Neural progenitor cell (in vitro differentiated cells): Measurements from ENCODE around the gene CFAP54. TPM values are rescaled to one million over a fixed set of nuclear protein-coding genes. Genes with fewer than 3 reads are reported as not detected.

Source experiments
- DNase-seq: peaks from one replicate; pipeline ENCODE4 v3.0.0-alpha.2; 2016; ENCODE audit warnings: low spot score
- H2AFZ ChIP-seq: fragments of 200-600 bp; sonication (generic); replicated peaks from 2 replicates; pipeline ENCODE4 v1.6.1; 2016; ENCODE audit warnings: antibody characterized with exemption
- H3F3A ChIP-seq: fragments of 200-600 bp; sonication (generic); 2 replicates; pipeline ENCODE4 v1.6.1; 2016; ENCODE audit warnings: antibody characterized with exemption, low read depth
- H3K27ac ChIP-seq: fragments of 200-600 bp; sonication (generic); 2 replicates; pipeline ENCODE4 v1.5.1; 2016; ENCODE audit warnings: mild to moderate bottlenecking
- H3K27me3 ChIP-seq: fragments of 200-600 bp; sonication (generic); 2 replicates; pipeline ENCODE4 v1.6.1; 2016; ENCODE audit warnings: mild to moderate bottlenecking, moderate library complexity
- H3K36me3 ChIP-seq: fragments of 200-600 bp; sonication (generic); 2 replicates; pipeline ENCODE4 v1.5.1; 2016
- H3K4me1 ChIP-seq: fragments of 200-600 bp; sonication (generic); 2 replicates; pipeline ENCODE4 v1.6.1; 2016; ENCODE audit warnings: mixed run types
- H3K4me2 ChIP-seq: fragments of 200-600 bp; sonication (generic); 2 replicates; pipeline ENCODE4 v1.6.1; 2016
- H3K4me3 ChIP-seq: fragments of 200-600 bp; sonication (generic); 2 replicates; pipeline ENCODE4 v1.5.1; 2016
- H3K79me2 ChIP-seq: fragments of 200-600 bp; sonication (generic); 2 replicates; pipeline ENCODE4 v1.6.1; 2016; ENCODE audit warnings: low read depth
- H3K9ac ChIP-seq: fragments of 200-600 bp; sonication (generic); 2 replicates; pipeline ENCODE4 v1.6.1; 2016
- H3K9me3 ChIP-seq: fragments of 200-600 bp; sonication (generic); 2 replicates; pipeline ENCODE4 v1.5.1; 2016; ENCODE audit warnings: low read depth
- H4K20me1 ChIP-seq: fragments of 200-600 bp; sonication (generic); 2 replicates; pipeline ENCODE4 v1.6.1; 2016; ENCODE audit warnings: low read depth
- H3K27ac Mint-ChIP-seq: 3 replicates; pipeline ENCODE4 v1.8.0; 2021; ENCODE audit warnings: mixed read lengths
- H3K27me3 Mint-ChIP-seq: 2 replicates; pipeline ENCODE4 v1.8.0; 2022; ENCODE audit warnings: low read depth, mild to moderate bottlenecking, inconsistent platforms, moderate library complexity, mixed read lengths; ENCODE audit not compliant: insufficient read depth
- H3K36me3 Mint-ChIP-seq: 3 replicates; pipeline ENCODE4 v1.8.0; 2021; ENCODE audit warnings: mixed read lengths
- H3K4me1 Mint-ChIP-seq: 3 replicates; pipeline ENCODE4 v1.8.0; 2021; ENCODE audit warnings: mixed read lengths
- H3K4me3 Mint-ChIP-seq: 3 replicates; pipeline ENCODE4 v1.8.0; 2021; ENCODE audit warnings: mild to moderate bottlenecking, moderate library complexity, mixed read lengths
- H3K9me3 Mint-ChIP-seq: 3 replicates; pipeline ENCODE4 v1.8.0; 2020; ENCODE audit warnings: mixed read lengths
- CTCF ChIP-seq: fragments of 200-600 bp; sonication (generic); IDR thresholded peaks from 2 replicates; pipeline ENCODE4 v1.5.1; 2017; ENCODE audit warnings: antibody characterized with exemption, mild to moderate bottlenecking
- EZH2 ChIP-seq: fragments of 200-600 bp; sonication (generic); IDR thresholded peaks from 2 replicates; pipeline ENCODE4 v1.6.1; 2017; ENCODE audit warnings: antibody characterized with exemption, mild to moderate bottlenecking, moderate library complexity
- EZH2phosphoT487 ChIP-seq: fragments of 200-600 bp; sonication (generic); IDR thresholded peaks from 2 replicates; pipeline ENCODE4 v1.6.1; 2017; ENCODE audit warnings: antibody characterized with exemption
- total RNA-seq: library from RNA; depleted of rRNA; stranded (reverse); fragments of >200 nt; gene quantifications from 2 replicates; pipeline ENCODE4 v1.2.3, GENCODE V29; 2015; ENCODE audit warnings: low replicate concordance

Gene CFAP54
- total RNA-seq, 1 donor from 2014 or later = 4.2 TPM

- no peaks in the 10 kb centered on the region for H3K36me3 Mint-ChIP-seq
- TF ChIP-seq EZH2phosphoT487 (no peak), CTCF (no peak), EZH2 (no peak)
- no peak overlapping the region for H3K4me2 ChIP-seq
- H2AFZ ChIP-seq = no peak overlapping the region
- DNase-seq = no peak
- no peaks in the 10 kb centered on the region for H3K79me2 ChIP-seq
- no peak overlapping the region for H3K4me3 ChIP-seq
- no peaks in the 10 kb centered on the region for H3K27me3 ChIP-seq
- peaks cover 5% of the 10 kb centered on the region for H3K27me3 Mint-ChIP-seq
- no peaks in the 10 kb centered on the region for H3K4me1 Mint-ChIP-seq
- no peak overlapping the region for H3K27ac Mint-ChIP-seq
- no peaks in the 10 kb centered on the region for H3K9me3 ChIP-seq
- no peaks in the 10 kb centered on the region for H4K20me1 ChIP-seq
- H3K4me1 ChIP-seq = peaks cover 17% of the 10 kb centered on the region
- H3K9ac ChIP-seq = no peak overlapping the region
- no peaks in the 10 kb centered on the region for H3K36me3 ChIP-seq
- no peaks in the 10 kb centered on the region for H3F3A ChIP-seq
- peaks cover 5% of the 10 kb centered on the region for H3K9me3 Mint-ChIP-seq
- no peak overlapping the region for H3K27ac ChIP-seq
- no peak overlapping the region for H3K4me3 Mint-ChIP-seq
Measured at GRCh38 chr12:96878704-96879103, 389.3 kb downstream of the CFAP54 start.

DNA sequence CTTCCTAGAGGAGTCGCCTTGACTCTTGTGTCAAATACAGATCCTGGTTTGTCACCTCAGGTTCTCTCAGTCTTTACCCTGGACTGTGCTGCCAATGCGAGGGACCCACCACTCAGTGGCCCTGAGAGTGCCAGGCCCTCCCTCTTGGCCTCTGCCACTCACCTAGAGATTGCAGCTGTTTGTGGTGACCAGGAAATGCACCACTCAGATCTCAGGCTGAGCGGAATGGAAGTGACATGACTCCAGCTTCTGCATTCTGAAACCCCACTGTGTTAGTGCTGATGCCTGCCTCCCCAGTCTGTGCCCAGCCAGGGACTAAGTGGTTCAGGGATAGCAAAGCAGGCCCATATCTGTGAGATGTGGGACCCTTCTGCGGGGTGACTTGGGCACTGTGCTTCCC is 389.9 kb downstream of the CFAP54 start:
- Mint-ChIP-seq H3K9me3 (peaks cover 2% of the 10 kb centered on the region), H3K4me3 (no peak overlapping the region), H3K4me1 (no peaks in the 10 kb centered on the region), H3K36me3 (no peaks in the 10 kb centered on the region), H3K27me3 (peaks cover 5% of the 10 kb centered on the region), H3K27ac (no peak overlapping the region)
- no peaks in the 10 kb centered on the region for H3K79me2 ChIP-seq
- no peak overlapping the region for H3K9ac ChIP-seq
- H3K27me3 ChIP-seq = no peaks in the 10 kb centered on the region
- H3K4me1 ChIP-seq = peaks cover 17% of the 10 kb centered on the region
- H3K9me3 ChIP-seq = no peaks in the 10 kb centered on the region
- no peaks in the 10 kb centered on the region for H3K36me3 ChIP-seq
- no peak for DNase-seq
- no peak overlapping the region for H3K4me3 ChIP-seq
- no peaks in the 10 kb centered on the region for H3F3A ChIP-seq
- no peak overlapping the region for H3K27ac ChIP-seq
- TF ChIP-seq EZH2 (no peak), EZH2phosphoT487 (no peak), CTCF (no peak)
- H2AFZ ChIP-seq = no peak overlapping the region
- H4K20me1 ChIP-seq = no peaks in the 10 kb centered on the region
- H3K4me2 ChIP-seq = no peak overlapping the region

DNA sequence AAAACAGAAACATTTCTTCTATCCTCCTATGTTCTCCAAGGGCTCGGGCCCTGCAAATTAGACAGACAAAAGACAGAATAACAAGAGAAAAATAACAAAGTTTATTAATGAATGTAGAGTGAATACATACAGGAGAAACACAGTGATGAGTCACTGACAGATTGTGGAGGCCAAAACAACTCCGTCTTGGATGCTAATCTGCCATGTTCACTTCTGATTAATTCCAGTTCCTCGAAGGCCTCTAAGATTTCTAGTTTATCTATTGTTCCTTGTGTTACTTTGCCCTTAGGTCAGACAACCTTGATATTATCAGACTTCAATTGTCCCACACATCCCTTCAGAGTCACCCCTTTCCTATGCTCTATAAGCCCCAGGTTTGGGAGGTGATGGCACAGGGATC is 390.8 kb downstream of the CFAP54 start:
- no peaks in the 10 kb centered on the region for H3K79me2 ChIP-seq
- Mint-ChIP-seq H3K27me3 (peaks cover 5% of the 10 kb centered on the region), H3K27ac (no peak overlapping the region), H3K4me3 (no peak overlapping the region), H3K36me3 (no peaks in the 10 kb centered on the region), H3K9me3 (no peaks in the 10 kb centered on the region), H3K4me1 (no peaks in the 10 kb centered on the region)
- TF ChIP-seq EZH2phosphoT487 = no peak
- no peak overlapping the region for H3K4me3 ChIP-seq
- no peaks in the 10 kb centered on the region for H3K36me3 ChIP-seq
- no peak overlapping the region for H3K4me2 ChIP-seq
- no peak overlapping the region for H2AFZ ChIP-seq
- peaks cover 17% of the 10 kb centered on the region for H3K4me1 ChIP-seq
- no peaks in the 10 kb centered on the region for H3K9me3 ChIP-seq
- DNase-seq = no peak
- no peaks in the 10 kb centered on the region for H3K27me3 ChIP-seq
- H4K20me1 ChIP-seq = no peaks in the 10 kb centered on the region
- no peaks in the 10 kb centered on the region for H3F3A ChIP-seq
- H3K27ac ChIP-seq = no peak overlapping the region
- no peak overlapping the region for H3K9ac ChIP-seq

GRCh38 chr12:96881608-96882007 is 392.2 kb downstream of the CFAP54 start:
- Mint-ChIP-seq H3K4me1 (no peaks in the 10 kb centered on the region), H3K4me3 (no peak overlapping the region), H3K9me3 (no peaks in the 10 kb centered on the region), H3K27ac (no peak overlapping the region), H3K27me3 (peaks cover 5% of the 10 kb centered on the region), H3K36me3 (no peaks in the 10 kb centered on the region)
- TF ChIP-seq CTCF (no peak), EZH2 (no peak), EZH2phosphoT487 (no peak)
- no peaks in the 10 kb centered on the region for H3K27me3 ChIP-seq
- no peaks in the 10 kb centered on the region for H3K36me3 ChIP-seq
- DNase-seq = no peak
- H3K27ac ChIP-seq = no peak overlapping the region
- H4K20me1 ChIP-seq = no peaks in the 10 kb centered on the region
- H3K9ac ChIP-seq = no peak overlapping the region
- H3K9me3 ChIP-seq = no peaks in the 10 kb centered on the region
- H2AFZ ChIP-seq = no peak overlapping the region
- peaks cover 9% of the 10 kb centered on the region for H3K4me1 ChIP-seq
- H3K4me2 ChIP-seq = no peak overlapping the region
- H3F3A ChIP-seq = no peaks in the 10 kb centered on the region
- no peak overlapping the region for H3K4me3 ChIP-seq
- no peaks in the 10 kb centered on the region for H3K79me2 ChIP-seq
